Hepatocyte (in vitro differentiated cells): ENCODE data around the gene SRMS. TPM values are rescaled to one million over a fixed set of nuclear protein-coding genes. Genes with fewer than 3 reads are reported as not detected.

Experiments used
- DNase-seq: peaks from one replicate; pipeline ENCODE4 v3.0.0-alpha.2; 2016; ENCODE audit warnings: low spot score
- H2AFZ ChIP-seq: fragments of 200-600 bp; sonication (generic); 2 replicates; pipeline ENCODE4 v1.6.0; 2016; ENCODE audit warnings: antibody characterized with exemption, mild to moderate bottlenecking
- H3K27ac ChIP-seq: fragments of 200-600 bp; sonication (generic); 2 replicates; pipeline ENCODE4 v1.5.1; 2016; ENCODE audit warnings: mild to moderate bottlenecking
- H3K27me3 ChIP-seq: fragments of 200-600 bp; sonication (generic); 2 replicates; pipeline ENCODE4 v1.6.1; 2016
- H3K36me3 ChIP-seq: fragments of 200-600 bp; sonication (generic); replicated peaks from 2 replicates; pipeline ENCODE4 v1.5.1; 2016; ENCODE audit warnings: low read depth; ENCODE audit not compliant: insufficient read depth
- H3K4me1 ChIP-seq: fragments of 200-600 bp; sonication (generic); 2 replicates; pipeline ENCODE4 v1.5.1; 2016; ENCODE audit warnings: mild to moderate bottlenecking, moderate library complexity; ENCODE audit not compliant: insufficient read depth
- H3K4me2 ChIP-seq: fragments of 200-600 bp; sonication (generic); 2 replicates; pipeline ENCODE4 v1.6.0; 2016
- H3K4me3 ChIP-seq: fragments of 200-600 bp; sonication (generic); 2 replicates; pipeline ENCODE4 v1.5.1; 2016; ENCODE audit warnings: mild to moderate bottlenecking
- H3K79me2 ChIP-seq: fragments of 200-600 bp; sonication (generic); 2 replicates; pipeline ENCODE4 v1.6.0; 2017; ENCODE audit warnings: mild to moderate bottlenecking
- H3K9me2 ChIP-seq: fragments of 200-600 bp; sonication (generic); replicated peaks from 2 replicates; pipeline ENCODE4 v1.6.0; 2017; ENCODE audit warnings: mild to moderate bottlenecking; ENCODE audit not compliant: insufficient read depth
- H3K9me3 ChIP-seq: fragments of 200-600 bp; sonication (generic); 2 replicates; pipeline ENCODE4 v1.5.1; 2016; ENCODE audit warnings: low read depth, mild to moderate bottlenecking
- H4K20me1 ChIP-seq: fragments of 200-600 bp; sonication (generic); 2 replicates; pipeline ENCODE4 v1.6.0; 2016; ENCODE audit warnings: mild to moderate bottlenecking; ENCODE audit not compliant: insufficient read depth, poor library complexity, severe bottlenecking
- CTCF ChIP-seq: fragments of 200-600 bp; sonication (generic); IDR thresholded peaks from 2 replicates; pipeline ENCODE4 v1.5.1; 2016; ENCODE audit warnings: antibody characterized with exemption, mild to moderate bottlenecking; ENCODE audit not compliant: poor library complexity
- EZH2 ChIP-seq: fragments of 200-600 bp; sonication (generic); IDR thresholded peaks from 2 replicates; pipeline ENCODE4 v1.6.1; 2016; ENCODE audit warnings: antibody characterized with exemption, mild to moderate bottlenecking, borderline replicate concordance
- EZH2phosphoT487 ChIP-seq: fragments of 200-600 bp; sonication (generic); IDR thresholded peaks from one replicate; pipeline ENCODE4 v1.6.1; 2018; ENCODE audit warnings: antibody characterized with exemption, mild to moderate bottlenecking, low read depth, moderate library complexity; ENCODE audit not compliant: unreplicated experiment, severe bottlenecking
- WGBS: methylation state at CpG from one replicate; pipeline ENCODE4 v1.1.6; 2016; ENCODE audit warnings: low lambda C conversion rate; ENCODE audit errors: missing lambda C conversion rate; 5-methylcytosine and 5-hydroxymethylcytosine counted together
- polyA plus RNA-seq: library from polyadenylated mRNA; unstranded; fragments of >200 nt; fragmentation: Nextera tagmentation; extraction: Ambion mirVana; gene quantifications from 2 replicates; pipeline ENCODE4 v1.2.1, GENCODE V29; 2016
- total RNA-seq: library from RNA; depleted of rRNA; stranded (reverse); fragments of >200 nt; gene quantifications from 2 replicates; pipeline ENCODE4 v1.2.3, GENCODE V29; 2014

The SRMS gene
- total and polyA plus RNA-seq, 2 experiments from 2014 or later = not detected

- H3K4me1 ChIP-seq = no peaks in the 10 kb centered on the region
- WGBS = 50% methylated on average over 1 of the region's 25 CpGs
- H3K9me3 ChIP-seq = no peaks in the 10 kb centered on the region
Observed at GRCh38 chr20:63549019-63549418, 1.5 kb upstream of the SRMS start.

GRCh38 chr20:63548542-63548941 lies 993 bp upstream of the SRMS start:
- DNase-seq = no peak
- no peaks in the 10 kb centered on the region for H4K20me1 ChIP-seq
- H2AFZ ChIP-seq = no peak overlapping the region
- H3K9me3 ChIP-seq = no peaks in the 10 kb centered on the region
- WGBS = 69% methylated on average over 10 of the region's 11 CpGs
- no peaks in the 10 kb centered on the region for H3K79me2 ChIP-seq
- TF ChIP-seq EZH2 (no peak), CTCF (no peak), EZH2phosphoT487 (no peak)
- H3K4me3 ChIP-seq = no peak overlapping the region
- no peaks in the 10 kb centered on the region for H3K27me3 ChIP-seq
- no peaks in the 10 kb centered on the region for H3K9me2 ChIP-seq
- no peaks in the 10 kb centered on the region for H3K4me1 ChIP-seq
- H3K4me2 ChIP-seq = no peak overlapping the region
- no peaks in the 10 kb centered on the region for H3K36me3 ChIP-seq
- H3K27ac ChIP-seq = no peak overlapping the region

More at GRCh38 chr20:63549019-63549418, 1.5 kb upstream of the SRMS start:
- Histone ChIP-seq H2AFZ (no peak overlapping the region), H3K79me2 (no peaks in the 10 kb centered on the region), H3K27ac (no peak overlapping the region), H4K20me1 (no peaks in the 10 kb centered on the region), H3K36me3 (no peaks in the 10 kb centered on the region), H3K4me3 (no peak overlapping the region), H3K9me2 (no peaks in the 10 kb centered on the region), H3K4me2 (no peak overlapping the region), H3K27me3 (no peaks in the 10 kb centered on the region)
- no peak for TF ChIP-seq CTCF
- TF ChIP-seq EZH2 = no peak
- TF ChIP-seq EZH2phosphoT487 = no peak
- DNase-seq = no peak

- no peaks in the 10 kb centered on the region for H3K9me3 ChIP-seq
- 82% methylated on average over 33 of the region's 58 CpGs for WGBS
- no peaks in the 10 kb centered on the region for H3K36me3 ChIP-seq
- H2AFZ ChIP-seq = no peak overlapping the region
- H3K4me2 ChIP-seq = no peak overlapping the region
- H3K79me2 ChIP-seq = no peaks in the 10 kb centered on the region
- DNase-seq = no peak
- no peaks in the 10 kb centered on the region for H3K4me1 ChIP-seq
- no peaks in the 10 kb centered on the region for H3K9me2 ChIP-seq
- no peaks in the 10 kb centered on the region for H3K27me3 ChIP-seq
- H4K20me1 ChIP-seq = no peaks in the 10 kb centered on the region
- TF ChIP-seq EZH2phosphoT487 = no peak
- TF ChIP-seq CTCF = no peak
- no peak for TF ChIP-seq EZH2
- H3K4me3 ChIP-seq = no peak overlapping the region
- H3K27ac ChIP-seq = no peak overlapping the region
Observed at GRCh38 chr20:63546956-63547724, 409 bp downstream of the SRMS start.
